ENCODE data around the gene FYN.

DNA sequence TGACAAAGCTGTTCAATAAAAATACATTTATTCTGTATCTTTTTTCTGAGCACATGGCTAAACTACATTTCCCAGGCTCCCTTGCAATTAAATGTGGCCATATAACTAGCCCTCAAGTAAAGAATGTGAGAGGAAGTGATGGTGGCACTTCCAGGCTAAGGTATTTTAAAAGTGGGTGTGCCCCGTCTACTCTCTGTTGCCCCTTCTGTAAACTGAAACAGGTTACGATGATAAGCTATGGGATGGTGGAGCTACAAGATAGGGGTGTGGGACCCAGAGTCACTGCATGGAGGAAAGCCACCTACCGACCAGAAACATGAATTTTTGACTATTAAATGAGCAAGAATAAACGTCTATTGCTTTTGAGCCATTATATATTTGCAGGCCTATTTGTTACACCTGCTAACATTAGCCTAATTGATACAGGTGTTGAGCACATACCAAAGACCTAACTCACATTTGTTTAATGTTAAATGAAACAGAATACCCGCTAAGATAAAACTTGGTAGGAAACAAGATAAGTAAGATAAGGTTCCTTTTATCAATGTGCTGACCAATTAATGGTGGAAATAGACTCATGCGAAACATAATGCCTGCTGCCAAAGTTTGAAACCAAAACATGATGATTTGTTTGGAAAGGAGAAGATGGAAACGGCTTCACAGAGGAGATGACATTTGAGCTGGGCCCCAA is 3.1 kb downstream of the FYN start:
- TF ChIP-seq, protein P1, sequence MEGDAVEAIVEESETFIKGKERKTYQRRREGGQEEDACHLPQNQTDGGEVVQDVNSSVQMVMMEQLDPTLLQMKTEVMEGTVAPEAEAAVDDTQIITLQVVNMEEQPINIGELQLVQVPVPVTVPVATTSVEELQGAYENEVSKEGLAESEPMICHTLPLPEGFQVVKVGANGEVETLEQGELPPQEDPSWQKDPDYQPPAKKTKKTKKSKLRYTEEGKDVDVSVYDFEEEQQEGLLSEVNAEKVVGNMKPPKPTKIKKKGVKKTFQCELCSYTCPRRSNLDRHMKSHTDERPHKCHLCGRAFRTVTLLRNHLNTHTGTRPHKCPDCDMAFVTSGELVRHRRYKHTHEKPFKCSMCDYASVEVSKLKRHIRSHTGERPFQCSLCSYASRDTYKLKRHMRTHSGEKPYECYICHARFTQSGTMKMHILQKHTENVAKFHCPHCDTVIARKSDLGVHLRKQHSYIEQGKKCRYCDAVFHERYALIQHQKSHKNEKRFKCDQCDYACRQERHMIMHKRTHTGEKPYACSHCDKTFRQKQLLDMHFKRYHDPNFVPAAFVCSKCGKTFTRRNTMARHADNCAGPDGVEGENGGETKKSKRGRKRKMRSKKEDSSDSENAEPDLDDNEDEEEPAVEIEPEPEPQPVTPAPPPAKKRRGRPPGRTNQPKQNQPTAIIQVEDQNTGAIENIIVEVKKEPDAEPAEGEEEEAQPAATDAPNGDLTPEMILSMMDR (IDR thresholded peaks at IDR 0.05), result no peak
- no peak for TF ChIP-seq POLR2A (IDR thresholded peaks at IDR 0.05)
